ENCODE data around the gene RPRML. TPM values are rescaled to one million over a fixed set of nuclear protein-coding genes. Genes with fewer than 3 reads are reported as not detected.

Gene RPRML
- total RNA-seq, 1 donor from 2014 or later = not detected

- no peak overlapping the region for H3K4me3 Mint-ChIP-seq
- no peaks in the 10 kb centered on the region for H3K4me1 ChIP-seq
- H3K9ac ChIP-seq = no peak overlapping the region
- peaks cover 3% of the 10 kb centered on the region for H3K36me3 Mint-ChIP-seq
- no peaks in the 10 kb centered on the region for H3K36me3 ChIP-seq
- no peaks in the 10 kb centered on the region for H3K79me2 ChIP-seq (ENCODE audit: low read depth)
- H3K4me3 ChIP-seq = no peak overlapping the region
- TF ChIP-seq EZH2 (IDR thresholded peaks at IDR 0.05) = no peak
- TF ChIP-seq EZH2phosphoT487 (IDR thresholded peaks at IDR 0.05) = no peak
- TF ChIP-seq CTCF (IDR thresholded peaks at IDR 0.05) = no peak
- DNase-seq (ENCODE audit: low spot score) = peak; percentile 73
- H3F3A ChIP-seq (ENCODE audit: low read depth) = no peaks in the 10 kb centered on the region
- H2AFZ ChIP-seq (replicated peaks) = no peak overlapping the region
- no peaks in the 10 kb centered on the region for H3K9me3 ChIP-seq (ENCODE audit: low read depth)
- H3K9me3 Mint-ChIP-seq = peaks cover 2% of the 10 kb centered on the region
- no peak overlapping the region for H3K27ac ChIP-seq
- H3K27me3 ChIP-seq = peaks cover 23% of the 10 kb centered on the region
- H3K27ac Mint-ChIP-seq = no peak overlapping the region
- H3K4me2 ChIP-seq = no peak overlapping the region
- H4K20me1 ChIP-seq (ENCODE audit: low read depth) = peaks cover 11% of the 10 kb centered on the region
- H3K27me3 Mint-ChIP-seq (ENCODE audit: insufficient read depth, low read depth) = no peaks in the 10 kb centered on the region
- peaks cover 17% of the 10 kb centered on the region for H3K4me1 Mint-ChIP-seq
Observed at GRCh38 chr17:46964315-46965265, 14.5 kb downstream of the RPRML start.

GRCh38 chr17:46963571-46963970, 15.5 kb downstream of the RPRML start:
- Mint-ChIP-seq H3K4me3 (no peak overlapping the region), H3K27ac (no peak overlapping the region), H3K27me3 (ENCODE audit: insufficient read depth, low read depth) (no peaks in the 10 kb centered on the region), H3K9me3 (peaks cover 6% of the 10 kb centered on the region), H3K36me3 (peaks cover 3% of the 10 kb centered on the region), H3K4me1 (peaks cover 22% of the 10 kb centered on the region)
- TF ChIP-seq EZH2phosphoT487 (IDR thresholded peaks at IDR 0.05) = no peak
- Histone ChIP-seq H3K4me1 (no peaks in the 10 kb centered on the region), H3K36me3 (no peaks in the 10 kb centered on the region), H3K79me2 (ENCODE audit: low read depth) (no peaks in the 10 kb centered on the region), H3K27me3 (peaks cover 23% of the 10 kb centered on the region), H3K4me2 (no peak overlapping the region), H3K9ac (no peak overlapping the region), H3K9me3 (ENCODE audit: low read depth) (no peaks in the 10 kb centered on the region), H2AFZ (replicated peaks) (no peak overlapping the region), H3K27ac (no peak overlapping the region), H4K20me1 (ENCODE audit: low read depth) (peaks cover 11% of the 10 kb centered on the region), H3K4me3 (no peak overlapping the region), H3F3A (ENCODE audit: low read depth) (no peaks in the 10 kb centered on the region)
- no peak for DNase-seq (ENCODE audit: low spot score)

GRCh38 chr17:46962374-46962790, 16.7 kb downstream of the RPRML start:
- Mint-ChIP-seq H3K4me1 (peaks cover 33% of the 10 kb centered on the region), H3K4me3 (no peak overlapping the region), H3K36me3 (peaks cover 3% of the 10 kb centered on the region), H3K9me3 (peaks cover 6% of the 10 kb centered on the region), H3K27ac (no peak overlapping the region), H3K27me3 (ENCODE audit: insufficient read depth, low read depth) (no peaks in the 10 kb centered on the region)
- Histone ChIP-seq H3K9me3 (ENCODE audit: low read depth) (no peaks in the 10 kb centered on the region), H3K4me3 (no peak overlapping the region), H3K9ac (no peak overlapping the region), H2AFZ (replicated peaks) (no peak overlapping the region), H3K79me2 (ENCODE audit: low read depth) (no peaks in the 10 kb centered on the region), H3K27ac (no peak overlapping the region), H3K4me1 (no peaks in the 10 kb centered on the region), H3F3A (ENCODE audit: low read depth) (no peaks in the 10 kb centered on the region), H3K36me3 (no peaks in the 10 kb centered on the region), H4K20me1 (ENCODE audit: low read depth) (peaks cover 11% of the 10 kb centered on the region), H3K27me3 (peaks cover 23% of the 10 kb centered on the region), H3K4me2 (no peak overlapping the region)
- no peak for DNase-seq (ENCODE audit: low spot score)
- TF ChIP-seq EZH2 (IDR thresholded peaks at IDR 0.05) (no peak), EZH2phosphoT487 (IDR thresholded peaks at IDR 0.05) (no peak), CTCF (IDR thresholded peaks at IDR 0.05) (no peak)

- H3K36me3 ChIP-seq = no peaks in the 10 kb centered on the region
- H3K4me1 Mint-ChIP-seq = peaks cover 27% of the 10 kb centered on the region
- no peak overlapping the region for H3K4me3 ChIP-seq
- peaks cover 23% of the 10 kb centered on the region for H3K27me3 ChIP-seq
- no peak overlapping the region for H3K27ac Mint-ChIP-seq
- no peak overlapping the region for H2AFZ ChIP-seq (replicated peaks)
- no peaks in the 10 kb centered on the region for H3K79me2 ChIP-seq (ENCODE audit: low read depth)
- peaks cover 11% of the 10 kb centered on the region for H4K20me1 ChIP-seq (ENCODE audit: low read depth)
- H3K9ac ChIP-seq = no peak overlapping the region
- H3K27me3 Mint-ChIP-seq (ENCODE audit: insufficient read depth, low read depth) = no peaks in the 10 kb centered on the region
- no peak for TF ChIP-seq CTCF (IDR thresholded peaks at IDR 0.05)
- no peak for TF ChIP-seq EZH2phosphoT487 (IDR thresholded peaks at IDR 0.05)
- TF ChIP-seq EZH2 (IDR thresholded peaks at IDR 0.05) = no peak
- H3K27ac ChIP-seq = no peak overlapping the region
- no peaks in the 10 kb centered on the region for H3F3A ChIP-seq (ENCODE audit: low read depth)
- no peak for DNase-seq (ENCODE audit: low spot score)
- H3K9me3 Mint-ChIP-seq = peaks cover 6% of the 10 kb centered on the region
- H3K9me3 ChIP-seq (ENCODE audit: low read depth) = no peaks in the 10 kb centered on the region
- no peaks in the 10 kb centered on the region for H3K4me1 ChIP-seq
- H3K4me3 Mint-ChIP-seq = no peak overlapping the region
- H3K4me2 ChIP-seq = no peak overlapping the region
- peaks cover 12% of the 10 kb centered on the region for H3K36me3 Mint-ChIP-seq
Observed at GRCh38 chr17:46960152-46960551, 18.9 kb downstream of the RPRML start.

All from neural progenitor cell (in vitro differentiated cells).